HepG2 (cell line): ENCODE measurements around the gene NUDT2. TPM values are rescaled to one million over a fixed set of nuclear protein-coding genes. Genes with fewer than 3 reads are reported as not detected.
A peak's percentile ranks its signal among the peaks of the same experiment; 100 is the strongest.

Experiments used
- AGO2 ChIP-seq: fragments of 200-400 bp; formaldehyde crosslinking; optimal IDR thresholded peaks from 2 replicates; pipeline ENCODE3; 2017; ENCODE audit warnings: mild to moderate bottlenecking, low read depth, low read length, moderate library complexity
- CBFB ChIP-seq: sonication (generic); formaldehyde crosslinking; IDR thresholded peaks from 2 replicates; pipeline ENCODE4 v1.4.0; 2020; ENCODE audit warnings: missing genetic modification reagents
- CC2D1A ChIP-seq: sonication (generic); formaldehyde crosslinking; IDR thresholded peaks from 2 replicates; pipeline ENCODE4 v1.8.1; 2023; ENCODE audit warnings: mild to moderate bottlenecking, missing genetic modification reagents
- CENPT ChIP-seq: sonication (generic); formaldehyde crosslinking; IDR thresholded peaks from 2 replicates; pipeline ENCODE4 v1.8.0; 2022; ENCODE audit warnings: low read depth, mild to moderate bottlenecking, moderate library complexity, missing genetic modification reagents
- CREM ChIP-seq, 2 experiments: sonication (generic) in 1 of 2; formaldehyde crosslinking in 1 of 2; IDR thresholded peaks; 2 replicates each; pipeline versions ENCODE4 v1.4.0 to v1.6.1; 2016 to 2020; ENCODE audit warnings: antibody characterized with exemption in 1 of 2, mild to moderate bottlenecking in 1 of 2, missing genetic modification reagents in 1 of 2
- HOXD1 ChIP-seq: sonication (generic); formaldehyde crosslinking; IDR thresholded peaks from 2 replicates; pipeline ENCODE4 v1.5.0; 2020; ENCODE audit warnings: missing genetic modification reagents
- KDM4B ChIP-seq: sonication (generic); formaldehyde crosslinking; IDR thresholded peaks from 2 replicates; pipeline ENCODE4 v1.4.0; 2020; ENCODE audit warnings: missing genetic modification reagents
- KLF13 ChIP-seq: sonication (generic); formaldehyde crosslinking; IDR thresholded peaks from 2 replicates; pipeline ENCODE4 v1.4.0; 2020; ENCODE audit warnings: mild to moderate bottlenecking, missing genetic modification reagents
- KLF6 ChIP-seq: IDR thresholded peaks from 2 replicates; pipeline ENCODE4 v1.8.0; 2016; ENCODE audit warnings: missing biosample characterization, missing genetic modification reagents
- MTA1 ChIP-seq: sonication (generic); formaldehyde crosslinking; IDR thresholded peaks from 2 replicates; pipeline ENCODE4 v1.4.0; 2020; ENCODE audit warnings: missing genetic modification reagents, mild to moderate bottlenecking, borderline replicate concordance
- MXI1 ChIP-seq: IDR thresholded peaks from 3 replicates; pipeline ENCODE4 v1.6.1; 2012; ENCODE audit warnings: low read depth, low read length, inconsistent platforms, borderline replicate concordance
- PHF5A ChIP-seq: IDR thresholded peaks from one replicate; pipeline ENCODE4 v1.6.1; 2018; ENCODE audit warnings: low read depth, missing genetic modification reagents; ENCODE audit not compliant: unreplicated experiment
- POGZ ChIP-seq: sonication (generic); formaldehyde crosslinking; IDR thresholded peaks from 2 replicates; pipeline ENCODE4 v1.4.0; 2020; ENCODE audit warnings: mild to moderate bottlenecking, missing genetic modification reagents
- ZBED4 ChIP-seq: sonication (generic); formaldehyde crosslinking; IDR thresholded peaks from 2 replicates; pipeline ENCODE4 v1.4.0; 2020; ENCODE audit warnings: missing genetic modification reagents, borderline replicate concordance
- ZBTB21 ChIP-seq: sonication (generic); formaldehyde crosslinking; IDR thresholded peaks from 2 replicates; pipeline ENCODE4 v1.4.0; 2020; ENCODE audit warnings: missing genetic modification reagents
- ZNF274 ChIP-seq: sonication (generic); formaldehyde crosslinking; IDR thresholded peaks from 2 replicates; pipeline ENCODE4 v1.5.1; 2020; ENCODE audit warnings: mild to moderate bottlenecking, missing genetic modification reagents
- ZNF292 ChIP-seq: sonication (generic); formaldehyde crosslinking; IDR thresholded peaks from 2 replicates; pipeline ENCODE4 v1.8.1; 2022; ENCODE audit warnings: mild to moderate bottlenecking, low read depth, missing genetic modification reagents, borderline replicate concordance
- ZNF441 ChIP-seq: sonication (generic); formaldehyde crosslinking; IDR thresholded peaks from 2 replicates; pipeline ENCODE4 v1.7.0; 2021; ENCODE audit warnings: missing genetic modification reagents, borderline replicate concordance
- ZNF547 ChIP-seq: sonication (generic); formaldehyde crosslinking; IDR thresholded peaks from 2 replicates; pipeline ENCODE4 v1.5.1; 2020; ENCODE audit warnings: mild to moderate bottlenecking, missing genetic modification reagents
- ZNF615 ChIP-seq: sonication (generic); formaldehyde crosslinking; IDR thresholded peaks from 2 replicates; pipeline ENCODE4 v1.5.0; 2020; ENCODE audit warnings: mild to moderate bottlenecking, missing genetic modification reagents, borderline replicate concordance
- ZNF724P ChIP-seq: sonication (generic); formaldehyde crosslinking; IDR thresholded peaks from 2 replicates; pipeline ENCODE4 v1.8.0; 2022; ENCODE audit warnings: missing genetic modification reagents, borderline replicate concordance
- polyA plus RNA-seq, 8 experiments: library from polyadenylated mRNA; depleted of rRNA in 3 of 8; stranded (reverse) in 7 of 8; unstranded in 1 of 8; fragments of >200 nt; fragmentation: Illumina TruSeq in 4 of 8; extraction: Trizol in 4 of 8; gene quantifications; 2 replicates each; pipeline versions ENCODE4 v1.2.1 to v1.2.3, GENCODE V29; 2011 to 2016; ENCODE audit warnings: low read depth in 4 of 8, missing spikeins in 1 of 8, mixed read lengths in 1 of 8; ENCODE audit not compliant: insufficient read depth in 1 of 8
- total RNA-seq, 5 experiments: library from RNA; depleted of rRNA; stranded (reverse); fragments of >200 nt; fragmentation: Illumina TruSeq; extraction: Trizol; gene quantifications; 2 replicates each; pipeline ENCODE4 v1.2.3, GENCODE V29; 2016; ENCODE audit warnings: low read depth in 1 of 5
- TF ChIP-seq, protein P1 (sequence below): sonication (generic); formaldehyde crosslinking; IDR thresholded peaks from 2 replicates; pipeline ENCODE4 v1.4.0; 2020; ENCODE audit warnings: mild to moderate bottlenecking, missing genetic modification reagents
- TF ChIP-seq, protein P2 (sequence below): sonication (generic); formaldehyde crosslinking; conservative IDR thresholded peaks from 2 replicates; pipeline ENCODE4 v1.4.0; 2020; ENCODE audit warnings: missing genetic modification reagents

The NUDT2 gene
- total and polyA plus RNA-seq, 2 of the 13 experiments (the other 11 are each of a cell fraction or from before 2014, with no cell fraction given), result 19.9 to 24.6 TPM

GRCh38 chr9:34328987-34329832 is at the start of gene NUDT2, which contains the start of gene KIF24 (continued):
- TF ChIP-seq, protein P1, sequence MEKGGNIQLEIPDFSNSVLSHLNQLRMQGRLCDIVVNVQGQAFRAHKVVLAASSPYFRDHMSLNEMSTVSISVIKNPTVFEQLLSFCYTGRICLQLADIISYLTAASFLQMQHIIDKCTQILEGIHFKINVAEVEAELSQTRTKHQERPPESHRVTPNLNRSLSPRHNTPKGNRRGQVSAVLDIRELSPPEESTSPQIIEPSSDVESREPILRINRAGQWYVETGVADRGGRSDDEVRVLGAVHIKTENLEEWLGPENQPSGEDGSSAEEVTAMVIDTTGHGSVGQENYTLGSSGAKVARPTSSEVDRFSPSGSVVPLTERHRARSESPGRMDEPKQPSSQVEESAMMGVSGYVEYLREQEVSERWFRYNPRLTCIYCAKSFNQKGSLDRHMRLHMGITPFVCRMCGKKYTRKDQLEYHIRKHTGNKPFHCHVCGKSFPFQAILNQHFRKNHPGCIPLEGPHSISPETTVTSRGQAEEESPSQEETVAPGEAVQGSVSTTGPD, result no peak
- TF ChIP-seq ZNF547 (CRISPR knock-in tag) (peak; percentile 24), MTA1 (peak; percentile 61; the same call in 1 of the 2 replicates), KDM4B (no peak; the same call in 1 of the 2 replicates), ZNF292 (CRISPR knock-in tag) (no peak), ZBTB21 (CRISPR knock-in tag) (no peak), AGO2 (no peak), CBFB (CRISPR knock-in tag) (peak; percentile 42; the same call in 1 of the 2 replicates), KLF6 (peak; percentile 47), ZBED4 (CRISPR knock-in tag) (no peak), PHF5A (CRISPR knock-in tag) (no peak), ZNF615 (CRISPR knock-in tag) (no peak), ZNF724P (CRISPR knock-in tag) (no peak; the same call in 1 of the 2 replicates), CENPT (CRISPR knock-in tag) (peak; percentile 44; the same call in 1 of the 2 replicates), CREM (IDR thresholded peaks at IDR 0.05) (peak; percentile 87), CREM (CRISPR knock-in tag; IDR thresholded peaks at IDR 0.05) (0 out of 2 replicates have a peak, but pooled peaks have one; percentile 47), HOXD1 (CRISPR knock-in tag) (0 out of 2 replicates have a peak, but pooled peaks have one; percentile 26), POGZ (CRISPR knock-in tag) (peak; percentile 78), ZNF441 (CRISPR knock-in tag) (no peak), CC2D1A (CRISPR knock-in tag) (no peak), MXI1 (peak; percentile 98), ZNF274 (CRISPR knock-in tag) (no peak; the same call in 1 of the 2 replicates), KLF13 (CRISPR knock-in tag) (no peak)
- TF ChIP-seq, protein P2, sequence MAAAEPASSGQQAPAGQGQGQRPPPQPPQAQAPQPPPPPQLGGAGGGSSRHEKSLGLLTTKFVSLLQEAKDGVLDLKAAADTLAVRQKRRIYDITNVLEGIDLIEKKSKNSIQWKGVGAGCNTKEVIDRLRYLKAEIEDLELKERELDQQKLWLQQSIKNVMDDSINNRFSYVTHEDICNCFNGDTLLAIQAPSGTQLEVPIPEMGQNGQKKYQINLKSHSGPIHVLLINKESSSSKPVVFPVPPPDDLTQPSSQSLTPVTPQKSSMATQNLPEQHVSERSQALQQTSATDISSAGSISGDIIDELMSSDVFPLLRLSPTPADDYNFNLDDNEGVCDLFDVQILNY (CRISPR knock-in tag), result peak; percentile 99
